C4-2B (cell line): ENCODE results near the gene ANKRD40CL.
"Not testable (repeated sequence)": the region's sequence is repeated elsewhere in the genome, so short reads cannot be mapped to it uniquely, and the experiment has no call there.

Experiments used
- H3K27ac ChIP-seq: fragments of 450-650 bp; 2 replicates; pipeline ENCODE4 v1.5.1; 2017
- CTCF ChIP-seq: fragments of 450-650 bp; conservative IDR thresholded peaks from 2 replicates; pipeline ENCODE4 v1.5.1; 2017; ENCODE audit warnings: mild to moderate bottlenecking
- ZFX ChIP-seq: fragments of 450-650 bp; IDR thresholded peaks from 2 replicates; pipeline ENCODE4 v1.6.1; 2017

Gene ANKRD40CL

GRCh38 chr17:50731575-50732460 lies 35.5 kb downstream of the ANKRD40CL start:
- H3K27ac ChIP-seq: no peak overlapping the region
- TF ChIP-seq CTCF: no peak
- no peak for TF ChIP-seq ZFX

GRCh38 chr17:50728881-50729765 lies 38.2 kb downstream of the ANKRD40CL start:
- TF ChIP-seq ZFX (no peak), CTCF (no peak)
- no peak overlapping the region for H3K27ac ChIP-seq

- TF ChIP-seq CTCF: no peak
- no peak for TF ChIP-seq ZFX
- H3K27ac ChIP-seq: no peak overlapping the region
Observed at GRCh38 chr17:50728112-50728429, 39.2 kb downstream of the ANKRD40CL start.

GRCh38 chr17:50725769-50726655 lies 41.3 kb downstream of the ANKRD40CL start:
- TF ChIP-seq ZFX (no peak), CTCF (no peak)
- no peak overlapping the region for H3K27ac ChIP-seq

- H3K27ac ChIP-seq: not testable (repeated sequence)
Observed at GRCh38 chr17:50724622-50725021, 42.7 kb downstream of the ANKRD40CL start.

- TF ChIP-seq CTCF (no peak), ZFX (no peak)
Observed at GRCh38 chr17:50722746-50723145, 44.6 kb downstream of the ANKRD40CL start.

GRCh38 chr17:50721194-50722010 lies 45.9 kb downstream of the ANKRD40CL start:
- no peak for TF ChIP-seq ZFX
- TF ChIP-seq CTCF: no peak
- no peak overlapping the region for H3K27ac ChIP-seq

More at GRCh38 chr17:50722746-50723145, 44.6 kb downstream of the ANKRD40CL start:
- no peak overlapping the region for H3K27ac ChIP-seq
